Astrocyte of the spinal cord (primary cell): ENCODE data around the gene ALDH5A1.
A peak's percentile ranks its signal among the peaks of the same experiment; 100 is the strongest.

ENCODE experiments used
- DNase-seq: peaks from one replicate; pipeline ENCODE4 v3.0.0; 2011; ENCODE audit warnings: low read depth, low spot score
- H3K4me3 ChIP-seq: 2 replicates; pipeline ENCODE4 v1.5.1; 2011; ENCODE audit warnings: low read depth, mild to moderate bottlenecking, low read length, moderate library complexity
- CTCF ChIP-seq: IDR thresholded peaks from 2 replicates; pipeline ENCODE4 v1.5.1; 2012; ENCODE audit warnings: low read depth, mild to moderate bottlenecking, low read length, inconsistent platforms
- in situ Hi-C: cut with HindIII; loops from 2 replicates; pipeline ENCODE4 v1.10.0; 2017; ENCODE audit warnings: low sequenced_read_pairs

ALDH5A1 gene

GRCh38 chr6:24464253-24465038, 30.3 kb upstream of the ALDH5A1 start:
- no peak for DNase-seq
- in situ Hi-C loops = no loop called here
- no peak for TF ChIP-seq CTCF
- H3K4me3 ChIP-seq = no peak overlapping the region

GRCh38 chr6:24469811-24470210, 25.0 kb upstream of the ALDH5A1 start:
- in situ Hi-C loops = no loop called here
- TF ChIP-seq CTCF = no peak
- H3K4me3 ChIP-seq = no peak overlapping the region

GRCh38 chr6:24472181-24472580, 22.6 kb upstream of the ALDH5A1 start:
- DNase-seq = no peak

More at GRCh38 chr6:24469811-24470210, 25.0 kb upstream of the ALDH5A1 start:
- DNase-seq = peak; percentile 12

GRCh38 chr6:24476631-24477030, 18.1 kb upstream of the ALDH5A1 start:
- in situ Hi-C loops = no loop called here
- no peak for TF ChIP-seq CTCF
- no peak overlapping the region for H3K4me3 ChIP-seq
- no peak for DNase-seq

More at GRCh38 chr6:24472181-24472580, 22.6 kb upstream of the ALDH5A1 start:
- in situ Hi-C loops = no loop called here
- H3K4me3 ChIP-seq = no peak overlapping the region
- no peak for TF ChIP-seq CTCF

GRCh38 chr6:24477070-24477469, 17.7 kb upstream of the ALDH5A1 start:
- H3K4me3 ChIP-seq = no peak overlapping the region
- no peak for DNase-seq
- no peak for TF ChIP-seq CTCF
- in situ Hi-C loops = no loop called here

- in situ Hi-C loops = no loop called here
- DNase-seq = no peak
- no peak for TF ChIP-seq CTCF
- H3K4me3 ChIP-seq = no peak overlapping the region
Observed at GRCh38 chr6:24478903-24479302, 15.9 kb upstream of the ALDH5A1 start.
